HG03520 (cell line): ENCODE data around the gene SNX33.

Experiments used
- ATAC-seq: cut with Tn5 transposase; IDR thresholded peaks from one replicate; pipeline ENCODE4 v1.9.1; 2021; ENCODE audit warnings: mild to moderate bottlenecking, moderate library complexity; ENCODE audit not compliant: unreplicated experiment

Gene SNX33

GRCh38 chr15:75641179-75641503, 6.6 kb upstream of the SNX33 start:
- ATAC-seq, result no peak

DNA sequence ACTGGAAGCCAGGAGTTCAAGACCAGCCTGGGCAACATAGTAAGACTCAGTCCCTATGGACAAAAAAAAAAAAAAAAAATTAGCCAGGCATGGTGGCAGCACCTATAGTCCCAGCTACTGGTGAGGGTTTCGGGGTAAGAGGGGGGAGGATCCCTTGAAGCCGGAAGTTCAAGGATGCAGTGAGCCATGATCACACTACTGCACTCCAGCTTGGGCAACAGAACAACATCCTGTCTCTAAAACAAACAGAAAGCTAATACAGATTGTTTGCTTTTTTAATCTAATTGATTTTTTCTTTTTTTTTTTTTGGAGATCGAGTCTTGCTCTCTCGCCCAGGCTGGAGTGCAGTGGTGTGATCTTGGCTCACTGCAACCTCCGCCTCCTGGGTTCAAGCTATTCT, 6.1 kb upstream of the SNX33 start:
- no peak for ATAC-seq

DNA sequence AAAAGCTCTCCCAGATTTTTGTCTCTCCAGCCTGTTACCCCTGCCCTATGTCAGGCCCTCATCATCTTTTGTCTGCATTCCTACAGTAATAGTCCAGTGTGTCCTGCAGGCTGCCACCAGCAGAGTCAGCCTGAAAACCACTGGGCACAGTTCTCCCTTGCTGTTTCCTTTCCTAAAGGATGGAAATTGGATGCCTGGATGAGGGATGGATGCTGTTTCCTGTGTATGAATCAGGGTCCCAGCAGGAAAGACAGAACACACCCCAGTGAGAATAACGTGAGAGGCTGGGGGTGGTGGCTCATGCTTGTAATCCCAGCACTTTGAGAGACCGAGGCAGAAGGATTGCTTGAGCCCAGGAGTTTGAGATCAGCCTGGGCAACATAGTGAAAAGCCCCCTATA, 3.3 kb upstream of the SNX33 start:
- no peak for ATAC-seq

GRCh38 chr15:75646112-75646943, 1.4 kb upstream of the SNX33 start:
- no peak for ATAC-seq

- no peak for ATAC-seq
These were observed 758 bp upstream of the SNX33 start for GRCh38 chr15:75646944-75647364.

GRCh38 chr15:75648156-75649000, 666 bp downstream of the SNX33 start:
- ATAC-seq, result no peak

DNA sequence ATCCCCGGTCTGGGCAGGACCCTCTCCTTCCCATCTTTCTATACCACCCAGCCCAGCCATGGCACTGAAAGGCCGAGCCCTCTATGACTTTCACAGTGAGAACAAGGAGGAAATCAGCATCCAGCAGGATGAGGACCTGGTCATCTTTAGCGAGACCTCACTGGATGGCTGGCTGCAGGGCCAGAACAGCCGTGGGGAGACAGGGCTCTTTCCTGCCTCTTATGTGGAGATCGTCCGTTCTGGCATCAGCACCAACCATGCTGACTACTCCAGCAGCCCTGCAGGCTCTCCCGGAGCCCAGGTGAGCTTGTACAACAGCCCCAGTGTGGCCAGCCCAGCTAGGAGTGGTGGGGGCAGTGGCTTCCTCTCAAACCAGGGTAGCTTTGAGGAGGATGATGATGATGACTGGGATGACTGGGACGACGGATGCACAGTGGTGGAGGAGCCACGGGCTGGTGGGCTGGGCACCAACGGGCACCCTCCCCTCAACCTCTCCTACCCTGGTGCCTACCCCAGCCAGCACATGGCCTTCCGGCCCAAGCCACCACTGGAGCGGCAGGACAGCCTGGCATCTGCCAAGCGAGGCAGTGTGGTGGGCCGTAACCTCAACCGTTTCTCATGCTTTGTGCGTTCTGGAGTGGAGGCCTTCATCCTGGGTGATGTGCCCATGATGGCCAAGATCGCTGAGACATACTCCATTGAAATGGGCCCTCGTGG, 1.5 kb downstream of the SNX33 start:
- no peak for ATAC-seq

DNA sequence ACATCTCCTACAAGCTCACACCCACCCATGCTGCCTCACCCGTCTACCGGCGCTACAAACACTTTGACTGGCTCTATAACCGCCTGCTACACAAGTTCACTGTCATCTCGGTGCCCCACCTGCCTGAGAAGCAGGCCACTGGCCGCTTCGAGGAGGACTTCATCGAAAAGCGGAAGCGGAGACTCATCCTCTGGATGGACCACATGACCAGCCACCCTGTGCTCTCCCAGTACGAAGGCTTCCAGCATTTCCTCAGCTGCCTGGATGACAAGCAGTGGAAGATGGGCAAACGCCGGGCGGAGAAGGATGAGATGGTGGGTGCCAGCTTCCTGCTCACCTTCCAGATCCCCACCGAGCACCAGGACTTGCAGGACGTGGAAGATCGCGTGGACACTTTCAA, 2.1 kb downstream of the SNX33 start:
- ATAC-seq, result no peak

GRCh38 chr15:75650908-75651809, 3.4 kb downstream of the SNX33 start:
- ATAC-seq, result no peak

DNA sequence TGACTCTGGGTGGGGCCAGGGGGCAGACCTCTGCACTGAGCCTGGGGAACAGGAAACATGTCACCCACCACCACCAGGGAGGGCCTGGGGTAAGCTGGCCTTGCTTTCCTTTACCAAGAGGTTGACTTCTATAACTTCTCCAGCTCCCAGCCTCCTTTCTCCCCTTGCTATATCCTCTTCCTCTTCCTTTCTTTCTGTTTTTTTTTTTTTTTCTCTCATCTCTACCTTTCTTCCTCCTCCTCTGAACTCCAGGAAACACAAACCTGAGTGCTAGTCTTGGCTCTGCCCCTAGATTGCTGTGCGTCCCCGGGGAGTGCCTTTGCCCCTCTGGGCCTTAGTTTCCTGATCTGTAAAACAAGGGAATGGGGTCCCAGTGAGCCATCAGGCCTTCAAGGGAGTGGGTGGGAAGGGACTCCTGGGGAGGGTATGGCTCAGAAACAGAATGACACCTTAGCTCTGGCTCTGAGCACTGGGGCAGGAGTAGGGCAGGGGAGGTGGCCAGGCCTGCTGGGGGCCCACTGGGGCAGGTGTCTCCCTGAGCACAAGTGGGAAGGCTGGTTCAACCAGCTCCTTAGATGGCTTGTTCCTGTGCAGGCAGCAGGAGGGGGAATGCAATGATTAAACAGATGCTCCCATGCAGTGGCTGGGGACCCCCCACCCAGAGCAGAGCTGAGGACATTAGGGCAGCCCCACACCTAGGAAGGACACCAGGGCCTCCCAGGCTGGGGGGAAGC, 4.3 kb downstream of the SNX33 start:
- no peak for ATAC-seq

DNA sequence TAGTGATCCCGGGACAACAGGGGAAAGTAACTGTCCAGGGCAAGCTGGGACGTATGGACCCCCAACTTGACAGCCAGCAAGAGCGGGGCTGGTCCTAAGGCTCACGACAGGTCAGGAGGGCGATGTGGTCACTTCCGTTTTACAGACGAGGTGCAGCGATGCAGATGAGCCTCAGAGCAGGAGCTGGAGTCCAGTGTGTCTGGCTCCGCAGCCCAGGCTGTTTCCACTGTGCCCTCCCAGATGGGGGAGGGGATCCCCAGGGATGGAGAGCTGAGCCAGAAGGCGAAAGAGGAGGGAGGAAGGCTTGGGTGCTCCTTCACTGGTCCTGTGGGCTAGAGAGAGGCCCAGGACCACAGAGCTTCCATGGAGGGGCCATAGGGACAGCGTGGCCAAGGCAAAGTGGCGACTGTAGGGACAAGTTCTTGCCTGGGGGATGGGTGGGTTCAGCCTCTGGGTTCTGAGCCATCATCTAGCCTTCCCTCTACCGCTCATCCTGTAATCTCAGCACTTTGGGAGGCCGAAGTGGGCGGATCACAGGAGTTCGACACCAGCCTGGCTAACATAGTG, 5.7 kb downstream of the SNX33 start:
- no peak for ATAC-seq

DNA sequence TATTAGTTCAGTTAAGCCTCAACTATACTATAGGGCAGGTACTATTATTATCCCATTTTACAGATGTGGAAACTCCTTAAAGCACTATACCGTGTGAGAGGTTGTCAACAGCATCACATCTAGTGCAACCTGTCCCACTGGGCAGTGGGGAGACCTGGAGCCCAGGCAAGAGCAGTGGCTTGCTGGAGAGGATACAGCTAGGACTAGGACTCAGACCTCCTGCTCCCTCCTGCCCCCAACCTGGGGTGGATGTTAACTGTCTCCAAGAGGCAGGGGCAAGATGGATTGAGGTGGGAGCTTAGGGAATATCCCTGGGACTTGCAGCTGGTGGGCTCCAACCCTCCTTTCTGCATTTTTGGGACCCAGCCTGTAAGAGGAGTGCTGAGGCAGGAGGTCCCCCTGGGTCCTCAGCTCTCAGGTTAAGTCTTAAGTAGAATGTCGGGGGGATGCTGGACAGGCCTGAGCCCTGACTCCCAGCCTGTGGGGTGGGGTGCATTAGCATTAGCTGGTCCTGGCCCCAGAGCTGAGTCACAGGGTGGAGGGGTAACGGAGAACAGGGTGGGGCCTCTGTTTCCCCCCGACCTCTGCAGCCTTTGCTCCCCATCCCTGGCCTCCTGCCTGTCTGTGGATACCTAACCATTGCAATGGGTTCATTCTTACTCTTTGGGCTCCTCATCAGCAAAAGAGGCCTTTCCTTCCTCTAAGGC, 6.6 kb downstream of the SNX33 start:
- ATAC-seq, result no peak

GRCh38 chr15:75655931-75656330, 8.2 kb downstream of the SNX33 start:
- ATAC-seq, result no peak

DNA sequence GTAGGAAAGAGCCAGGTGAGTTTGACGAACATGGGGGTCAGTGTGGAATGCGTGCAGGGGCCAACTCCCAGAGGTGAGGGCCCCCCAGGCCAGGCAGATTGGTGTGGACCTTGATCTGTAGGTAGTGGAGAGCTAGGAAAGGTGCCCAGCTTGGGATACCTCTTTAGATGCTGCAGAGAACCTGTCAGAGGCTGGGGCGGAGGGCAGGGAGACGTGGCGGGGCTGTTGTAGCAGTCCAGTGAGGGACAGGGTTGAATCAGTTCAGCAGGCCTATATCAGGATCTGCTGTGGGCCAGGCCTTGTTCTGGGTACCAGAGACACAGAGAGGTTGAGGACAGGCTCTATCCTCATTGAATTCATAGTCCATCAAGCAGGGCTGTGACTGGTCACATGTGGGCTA, 8.6 kb downstream of the SNX33 start:
- no peak for ATAC-seq

DNA sequence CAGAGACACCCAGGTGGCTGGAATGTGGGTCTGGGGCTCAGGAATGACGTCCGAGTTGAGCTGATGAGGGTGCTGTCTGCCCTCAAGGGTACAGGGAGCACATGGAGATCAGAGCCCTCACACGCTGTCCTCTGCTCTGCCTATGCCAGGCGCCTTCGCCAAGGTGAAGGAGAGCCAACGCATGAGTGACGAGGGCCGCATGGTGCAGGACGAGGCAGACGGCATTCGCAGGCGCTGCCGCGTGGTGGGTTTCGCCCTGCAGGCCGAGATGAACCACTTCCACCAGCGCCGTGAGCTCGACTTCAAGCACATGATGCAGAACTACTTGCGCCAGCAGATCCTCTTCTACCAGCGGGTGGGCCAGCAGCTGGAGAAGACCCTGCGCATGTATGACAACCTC, 9.1 kb downstream of the SNX33 start:
- ATAC-seq, result no peak

- no peak for ATAC-seq
These were observed 11.5 kb downstream of the SNX33 start for GRCh38 chr15:75659141-75659771.

GRCh38 chr15:75659928-75660645, 12.4 kb downstream of the SNX33 start:
- no peak for ATAC-seq
